ENCODE measurements around the gene POU2F1. TPM values are rescaled to one million over a fixed set of nuclear protein-coding genes. Genes with fewer than 3 reads are reported as not detected.

POU2F1 gene
- polyA plus RNA-seq, 1 donor (not counting 4 experiments of a cell fraction or from before 2014, with no cell fraction given): 3.2 TPM

DNA sequence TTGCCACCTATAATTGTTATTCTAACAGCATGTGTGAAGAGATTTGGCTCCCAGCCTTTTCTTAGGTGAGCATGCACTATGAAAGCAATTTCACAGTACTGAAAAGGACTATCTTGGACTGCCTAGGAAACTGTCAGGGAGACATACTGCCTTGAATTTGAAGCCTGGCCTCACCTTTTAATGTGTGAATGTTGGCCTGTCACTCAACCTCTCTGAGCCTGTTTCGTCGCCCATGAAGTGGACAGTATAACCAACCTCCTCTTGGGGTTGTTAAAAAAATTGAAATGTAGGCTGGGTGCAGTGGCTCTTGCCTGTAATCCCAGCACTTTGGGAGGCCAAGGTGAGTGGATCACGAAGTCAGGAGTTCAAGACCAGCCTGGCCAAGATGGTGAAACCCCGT is 20.4 kb upstream of the POU2F1 start:
- H3K27me3 ChIP-seq (ENCODE audit: control insufficient read depth, extremely low read depth, insufficient read depth, low read length): no peaks in the 10 kb centered on the region
- no peak for FAIRE-seq
- no peak overlapping the region for H3K27ac ChIP-seq (ENCODE audit: control insufficient read depth, insufficient read depth, low read length)
- H3K9ac ChIP-seq (ENCODE audit: control insufficient read depth, extremely low read depth, insufficient read depth, low read length): no peak overlapping the region
- no peak overlapping the region for H3K4me3 ChIP-seq (ENCODE audit: control insufficient read depth in 2 of 3, extremely low read depth in 1 of 3, insufficient read depth in 2 of 3, low read depth in 1 of 3, low read length in 3 of 3)
- H3K4me1 ChIP-seq (ENCODE audit: control insufficient read depth, extremely low read depth, insufficient read depth, low read length): peaks cover 19% of the 10 kb centered on the region
- H2AFZ ChIP-seq (ENCODE audit: control insufficient read depth, low read length): no peak overlapping the region
- no peak overlapping the region for H3K4me2 ChIP-seq (ENCODE audit: control insufficient read depth, extremely low read depth, insufficient read depth, low read depth, low read length)
- H3K9me3 ChIP-seq (ENCODE audit: control insufficient read depth, low read depth, low read length): no peaks in the 10 kb centered on the region
- no peaks in the 10 kb centered on the region for H3K36me3 ChIP-seq (ENCODE audit: control insufficient read depth in 2 of 2, extremely low read depth in 1 of 2, insufficient read depth in 2 of 2, low read length in 2 of 2)
- no peaks in the 10 kb centered on the region for H3K79me2 ChIP-seq (ENCODE audit: control insufficient read depth, insufficient read depth, low read length)
- DNase-seq (ENCODE audit: low read depth, low spot score): no peak
- H3K9me1 ChIP-seq (ENCODE audit: control insufficient read depth, extremely low read depth, insufficient read depth, low read length): no peaks in the 10 kb centered on the region
- dilution Hi-C loops (cut with MboI; ENCODE audit: extremely low pct_ligation_motif_present, low sequenced_read_pairs): no loop called here
- TF ChIP-seq CTCF (optimal IDR thresholded peaks at IDR 0.05 in 1 of 3, IDR thresholded peaks at IDR 0.05 in 1 of 3, conservative IDR thresholded peaks at IDR 0.05 in 1 of 3; ENCODE audit: extremely low read depth in 1 of 3, insufficient read depth in 2 of 3, low read length in 3 of 3) (no peak), EZH2 (IDR thresholded peaks at IDR 0.05; ENCODE audit: low read length) (no peak)
- H4K20me1 ChIP-seq (ENCODE audit: control insufficient read depth, extremely low read depth, insufficient read depth, low read length): no peaks in the 10 kb centered on the region

GRCh38 chr1:167200749-167201148 is 19.9 kb upstream of the POU2F1 start:
- Histone ChIP-seq H3K9me3 (ENCODE audit: control insufficient read depth, low read depth, low read length) (no peaks in the 10 kb centered on the region), H3K36me3 (ENCODE audit: control insufficient read depth in 2 of 2, extremely low read depth in 1 of 2, insufficient read depth in 2 of 2, low read length in 2 of 2) (no peaks in the 10 kb centered on the region), H3K79me2 (ENCODE audit: control insufficient read depth, insufficient read depth, low read length) (no peaks in the 10 kb centered on the region), H3K27me3 (ENCODE audit: control insufficient read depth, extremely low read depth, insufficient read depth, low read length) (no peaks in the 10 kb centered on the region), H2AFZ (ENCODE audit: control insufficient read depth, low read length) (no peak overlapping the region), H3K4me3 (ENCODE audit: control insufficient read depth in 2 of 3, extremely low read depth in 1 of 3, insufficient read depth in 2 of 3, low read depth in 1 of 3, low read length in 3 of 3) (no peak overlapping the region), H3K9ac (ENCODE audit: control insufficient read depth, extremely low read depth, insufficient read depth, low read length) (no peak overlapping the region), H3K27ac (ENCODE audit: control insufficient read depth, insufficient read depth, low read length) (no peak overlapping the region), H3K4me2 (ENCODE audit: control insufficient read depth, extremely low read depth, insufficient read depth, low read depth, low read length) (no peak overlapping the region), H3K9me1 (ENCODE audit: control insufficient read depth, extremely low read depth, insufficient read depth, low read length) (no peaks in the 10 kb centered on the region), H3K4me1 (ENCODE audit: control insufficient read depth, extremely low read depth, insufficient read depth, low read length) (peaks cover 19% of the 10 kb centered on the region), H4K20me1 (ENCODE audit: control insufficient read depth, extremely low read depth, insufficient read depth, low read length) (no peaks in the 10 kb centered on the region)
- DNase-seq (ENCODE audit: low read depth, low spot score) (no peak), FAIRE-seq (no peak)
- TF ChIP-seq CTCF (optimal IDR thresholded peaks at IDR 0.05 in 1 of 3, IDR thresholded peaks at IDR 0.05 in 1 of 3, conservative IDR thresholded peaks at IDR 0.05 in 1 of 3; ENCODE audit: extremely low read depth in 1 of 3, insufficient read depth in 2 of 3, low read length in 3 of 3) (no peak), EZH2 (IDR thresholded peaks at IDR 0.05; ENCODE audit: low read length) (no peak)
- dilution Hi-C loops (cut with MboI; ENCODE audit: extremely low pct_ligation_motif_present, low sequenced_read_pairs): no loop called here
